Loucy (cell line): ENCODE measurements around the gene JAG1.

Experiments used
- H2AFZ ChIP-seq: fragments of 200-600 bp; sonication (generic); 2 replicates; pipeline ENCODE4 v1.6.0; 2016; ENCODE audit warnings: antibody characterized with exemption, mild to moderate bottlenecking, low read length, moderate library complexity
- H3F3A ChIP-seq: fragments of 200-600 bp; 2 replicates; pipeline ENCODE4 v1.6.0; 2016; ENCODE audit warnings: antibody characterized with exemption, low read depth, mild to moderate bottlenecking
- H3K27me3 ChIP-seq: fragments of 200-600 bp; sonication (generic); 2 replicates; pipeline ENCODE4 v1.6.1; 2014; ENCODE audit warnings: low read length, mild to moderate bottlenecking; ENCODE audit not compliant: insufficient read depth, poor library complexity, severe bottlenecking
- H3K36me3 ChIP-seq: fragments of 200-600 bp; sonication (generic); 2 replicates; pipeline ENCODE4 v1.6.1; 2016; ENCODE audit warnings: low read length; ENCODE audit not compliant: insufficient read depth
- H3K4me1 ChIP-seq: fragments of 200-600 bp; sonication (generic); 2 replicates; pipeline ENCODE4 v1.5.1; 2014; ENCODE audit warnings: low read length, mild to moderate bottlenecking; ENCODE audit not compliant: insufficient read depth, poor library complexity, severe bottlenecking
- H3K4me2 ChIP-seq: fragments of 200-600 bp; sonication (generic); 2 replicates; pipeline ENCODE4 v1.6.0; 2014; ENCODE audit warnings: antibody characterized with exemption, low read length, low read depth, mild to moderate bottlenecking; ENCODE audit not compliant: poor library complexity, severe bottlenecking
- H3K4me3 ChIP-seq: fragments of 200-600 bp; sonication (generic); 2 replicates; pipeline ENCODE4 v1.5.1; 2014; ENCODE audit warnings: low read length, mild to moderate bottlenecking, mixed read lengths; ENCODE audit not compliant: poor library complexity, severe bottlenecking
- H3K79me2 ChIP-seq: fragments of 200-600 bp; sonication (generic); 2 replicates; pipeline ENCODE4 v1.6.1; 2014; ENCODE audit warnings: low read length; ENCODE audit not compliant: insufficient read depth
- H3K9ac ChIP-seq: fragments of 200-600 bp; sonication (generic); 2 replicates; pipeline ENCODE4 v1.6.0; 2014; ENCODE audit warnings: mild to moderate bottlenecking, low read depth, low read length, moderate library complexity; ENCODE audit not compliant: poor library complexity, severe bottlenecking
- H3K9me2 ChIP-seq: fragments of 200-600 bp; sonication (generic); replicated peaks from 2 replicates; pipeline ENCODE4 v1.6.1; 2016; ENCODE audit warnings: low read depth, low read length, mixed read lengths
- H3K9me3 ChIP-seq: fragments of 200-600 bp; sonication (generic); 2 replicates; pipeline ENCODE4 v1.6.1; 2014; ENCODE audit warnings: mild to moderate bottlenecking, antibody characterized with exemption, low read length, low read depth; ENCODE audit not compliant: insufficient read depth
- H4K20me1 ChIP-seq: fragments of 200-600 bp; sonication (generic); 2 replicates; pipeline ENCODE4 v1.6.0; 2014; ENCODE audit warnings: antibody characterized with exemption, low read length, mild to moderate bottlenecking; ENCODE audit not compliant: insufficient read depth, poor library complexity, severe bottlenecking
- CTCF ChIP-seq: fragments of 200-600 bp; sonication (generic); conservative IDR thresholded peaks from 2 replicates; pipeline ENCODE4 v1.5.1; 2014; ENCODE audit warnings: mild to moderate bottlenecking, antibody characterized with exemption, low read length
- EZH2phosphoT487 ChIP-seq: fragments of 200-600 bp; IDR thresholded peaks from 2 replicates; pipeline ENCODE4 v1.6.1; 2018; ENCODE audit warnings: antibody characterized with exemption, mild to moderate bottlenecking, moderate library complexity, borderline replicate concordance

The JAG1 gene

GRCh38 chr20:10646006-10646405 lies 27.8 kb downstream of the JAG1 start:
- no peaks in the 10 kb centered on the region for H3K9me3 ChIP-seq

GRCh38 chr20:10645205-10645570 lies 28.6 kb downstream of the JAG1 start:
- Histone ChIP-seq H3K36me3 (no peaks in the 10 kb centered on the region), H3K27me3 (no peaks in the 10 kb centered on the region), H3K9me2 (no peaks in the 10 kb centered on the region)

More at GRCh38 chr20:10646006-10646405, 27.8 kb downstream of the JAG1 start:
- Histone ChIP-seq H3K79me2 (no peaks in the 10 kb centered on the region), H3K9me2 (no peaks in the 10 kb centered on the region), H4K20me1 (no peaks in the 10 kb centered on the region), H3K36me3 (no peaks in the 10 kb centered on the region), H3K27me3 (no peaks in the 10 kb centered on the region), H3K9ac (no peak overlapping the region), H2AFZ (no peak overlapping the region), H3F3A (no peaks in the 10 kb centered on the region), H3K4me3 (no peak overlapping the region), H3K4me2 (no peak overlapping the region), H3K4me1 (no peaks in the 10 kb centered on the region)
- TF ChIP-seq EZH2phosphoT487, result no peak
- TF ChIP-seq CTCF, result no peak

GRCh38 chr20:10644458-10645204 lies 29.2 kb downstream of the JAG1 start:
- no peak for TF ChIP-seq EZH2phosphoT487
- TF ChIP-seq CTCF, result no peak
- Histone ChIP-seq H3K79me2 (no peaks in the 10 kb centered on the region), H3K9ac (no peak overlapping the region), H3K9me3 (no peaks in the 10 kb centered on the region), H3K9me2 (no peaks in the 10 kb centered on the region), H3K4me3 (no peak overlapping the region), H3K36me3 (no peaks in the 10 kb centered on the region), H3K4me2 (peak overlapping the region; percentile 28), H3K4me1 (no peaks in the 10 kb centered on the region), H3F3A (no peaks in the 10 kb centered on the region), H2AFZ (no peak overlapping the region), H4K20me1 (no peaks in the 10 kb centered on the region), H3K27me3 (no peaks in the 10 kb centered on the region)

More at GRCh38 chr20:10645205-10645570, 28.6 kb downstream of the JAG1 start:
- Histone ChIP-seq H3K9me3 (no peaks in the 10 kb centered on the region), H3K4me3 (no peak overlapping the region), H3K4me2 (no peak overlapping the region), H3K79me2 (no peaks in the 10 kb centered on the region), H3K9ac (no peak overlapping the region), H2AFZ (no peak overlapping the region), H3F3A (no peaks in the 10 kb centered on the region), H4K20me1 (no peaks in the 10 kb centered on the region), H3K4me1 (no peaks in the 10 kb centered on the region)
- TF ChIP-seq CTCF (no peak), EZH2phosphoT487 (no peak)
